Measurements from ENCODE around the gene XXYLT1.

Gene XXYLT1

DNA sequence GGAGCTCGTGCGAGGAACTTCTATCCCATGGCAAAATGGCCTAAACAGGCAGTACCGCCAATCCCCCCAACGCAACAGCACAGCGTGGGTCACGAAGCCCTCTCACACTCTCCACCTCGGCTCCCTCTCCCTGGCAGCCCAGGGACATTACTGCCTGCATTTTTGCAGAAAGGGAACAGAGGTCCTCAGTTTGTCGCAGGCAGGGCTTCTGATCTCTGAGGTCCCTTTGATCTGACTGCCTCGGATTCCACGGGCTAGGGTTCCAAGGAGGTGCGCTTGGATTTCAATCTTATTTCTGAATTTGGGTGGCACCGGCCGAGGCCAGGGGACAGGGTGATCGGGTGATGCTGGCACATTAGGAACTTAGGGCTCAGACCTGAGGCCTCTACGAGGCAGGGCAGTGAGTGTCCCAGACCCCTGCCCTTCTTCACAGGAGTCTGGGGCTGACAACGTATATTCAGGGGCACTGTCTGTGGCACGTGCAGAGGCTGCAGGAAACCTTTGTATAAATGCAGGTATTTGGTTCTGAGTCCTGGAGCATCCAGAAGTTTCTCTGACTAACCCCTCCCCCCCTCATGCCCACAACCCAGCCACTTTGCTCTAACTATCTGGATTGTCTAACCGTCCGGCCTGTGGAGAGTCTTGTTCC, 197.9 kb downstream of the XXYLT1 start:
- no peak for DNase-seq

DNA sequence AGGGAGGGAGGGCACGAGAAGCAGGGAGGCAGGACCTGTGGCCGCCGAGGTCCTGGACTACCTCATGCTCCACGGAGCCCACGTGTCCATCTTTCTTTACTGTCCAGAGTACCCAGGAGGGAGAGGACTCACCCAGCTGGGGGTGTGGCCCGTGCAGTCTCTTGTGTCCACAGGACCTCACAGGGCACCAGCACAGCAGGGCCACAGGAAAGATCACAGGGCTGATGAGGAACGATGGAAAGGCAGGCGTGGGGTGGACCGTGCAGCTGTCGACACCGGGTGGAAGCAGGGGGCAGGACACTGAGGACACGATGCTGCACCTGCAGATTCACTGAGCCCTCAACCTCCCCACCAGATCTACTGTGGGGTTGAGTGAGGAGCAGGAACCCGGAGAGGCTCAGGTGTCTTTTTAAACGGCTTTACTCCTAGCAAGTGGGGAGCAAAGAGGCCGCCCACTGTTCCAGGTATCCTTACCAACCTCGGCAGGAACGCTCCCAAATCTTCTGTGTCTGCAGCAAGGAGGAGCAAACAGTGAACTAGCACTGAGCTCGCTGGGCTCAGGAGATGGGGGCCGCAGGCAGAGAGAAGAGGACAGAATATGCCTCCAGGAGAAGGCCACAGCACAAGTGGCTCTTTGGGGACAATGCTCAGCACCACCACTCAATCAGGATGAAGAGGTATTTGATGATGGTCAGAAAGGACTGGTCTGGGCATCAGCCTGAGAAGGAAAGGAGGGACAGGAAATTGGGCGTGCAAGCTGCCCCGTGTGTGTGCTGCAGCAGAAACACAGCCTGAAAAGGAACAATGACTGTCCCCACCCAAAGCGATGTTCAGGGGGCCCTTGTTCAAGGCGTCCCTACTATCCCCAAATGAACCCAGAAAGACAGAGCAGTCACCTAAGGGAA, 198.8 kb downstream of the XXYLT1 start:
- DNase-seq, result no peak

DNA sequence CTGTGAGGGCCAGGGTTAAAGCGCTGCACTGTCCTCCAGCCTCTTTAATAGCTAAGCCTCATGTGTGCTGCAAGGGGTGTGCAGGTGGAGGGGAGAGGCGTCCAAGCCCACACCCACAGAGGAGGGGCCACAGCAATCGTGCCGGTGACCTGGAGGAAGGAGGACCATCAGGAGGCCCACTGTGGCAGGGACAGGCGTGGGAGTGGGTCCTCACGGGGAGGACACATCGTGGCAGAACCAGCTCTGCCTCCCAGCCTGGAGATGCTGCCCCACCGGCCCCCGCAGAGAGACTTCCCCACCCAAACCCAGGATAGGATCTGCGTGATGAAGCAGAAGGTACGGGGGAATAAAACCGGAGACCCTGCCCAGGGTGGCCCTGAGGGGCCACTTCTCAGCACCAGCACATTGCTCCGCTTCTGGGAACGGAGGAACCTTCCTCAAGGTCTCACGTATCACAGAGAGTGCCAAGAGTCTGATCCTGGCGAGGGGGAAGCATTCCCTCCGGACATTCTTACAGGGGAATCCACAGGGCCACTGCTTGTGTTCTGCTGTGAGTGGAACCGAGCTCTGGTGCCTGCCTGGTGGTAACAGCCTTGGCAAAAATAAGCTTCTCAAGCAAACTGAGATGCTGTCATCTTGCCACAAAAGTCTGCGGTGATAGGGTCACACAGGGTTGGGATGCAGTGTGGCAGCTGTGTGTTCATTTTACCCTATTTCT, 199.8 kb downstream of the XXYLT1 start:
- DNase-seq, result no peak

DNA sequence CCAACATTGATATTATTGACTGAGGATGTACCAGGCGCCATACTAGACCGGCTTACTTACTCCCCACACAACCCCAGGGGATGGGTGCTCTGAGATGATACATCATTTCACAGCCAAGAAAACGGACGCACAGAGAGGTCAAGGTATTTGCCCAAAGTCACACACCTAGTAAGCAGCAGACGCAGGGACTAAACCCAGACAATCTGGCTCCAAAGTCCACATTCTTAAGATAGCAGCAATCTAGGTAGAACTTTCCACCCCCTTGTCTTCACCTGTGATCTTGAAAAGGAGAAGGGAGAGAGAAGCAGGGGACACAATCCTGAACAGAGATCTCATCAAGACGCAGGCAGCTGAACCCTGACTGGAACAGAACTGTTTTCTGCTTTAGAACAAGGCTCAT, 200.6 kb downstream of the XXYLT1 start:
- no peak for DNase-seq

DNA sequence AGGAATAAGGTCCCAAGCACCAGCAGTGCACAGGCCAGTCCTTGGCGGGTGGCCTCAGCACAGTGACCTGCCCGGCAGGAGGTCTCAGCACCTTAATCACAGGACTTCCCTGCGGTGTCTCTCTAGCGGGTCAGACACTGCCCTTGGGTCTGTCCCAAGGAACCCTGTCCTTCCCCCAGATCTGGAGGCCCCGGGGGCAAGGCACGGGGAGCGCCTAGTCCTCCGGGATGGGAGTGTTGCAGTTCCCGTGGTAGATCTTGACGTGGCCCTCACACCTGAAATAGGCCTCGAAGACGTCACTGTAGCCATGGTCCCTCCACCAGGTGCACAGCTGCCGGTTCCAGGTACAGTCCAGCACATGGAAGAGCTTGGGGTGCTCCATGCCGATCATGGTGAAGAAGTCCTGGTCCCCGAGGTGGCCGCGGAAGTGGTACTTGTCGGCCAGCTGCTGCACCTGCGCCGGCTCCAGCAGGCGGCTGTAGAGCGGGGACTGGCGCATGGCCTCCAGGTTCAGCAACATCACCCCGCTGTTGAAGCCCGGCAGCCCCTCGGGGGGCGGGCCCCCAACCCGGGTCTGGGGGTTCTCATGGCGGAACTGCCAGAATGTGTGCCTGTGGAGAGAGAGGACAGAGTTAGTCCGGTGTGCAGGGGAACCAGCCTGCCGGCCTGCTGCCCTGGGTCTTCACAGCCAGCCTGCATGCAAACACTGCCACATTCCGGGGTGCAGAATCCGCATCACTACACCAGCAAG, 201.3 kb downstream of the XXYLT1 start:
- DNase-seq, result no peak

DNA sequence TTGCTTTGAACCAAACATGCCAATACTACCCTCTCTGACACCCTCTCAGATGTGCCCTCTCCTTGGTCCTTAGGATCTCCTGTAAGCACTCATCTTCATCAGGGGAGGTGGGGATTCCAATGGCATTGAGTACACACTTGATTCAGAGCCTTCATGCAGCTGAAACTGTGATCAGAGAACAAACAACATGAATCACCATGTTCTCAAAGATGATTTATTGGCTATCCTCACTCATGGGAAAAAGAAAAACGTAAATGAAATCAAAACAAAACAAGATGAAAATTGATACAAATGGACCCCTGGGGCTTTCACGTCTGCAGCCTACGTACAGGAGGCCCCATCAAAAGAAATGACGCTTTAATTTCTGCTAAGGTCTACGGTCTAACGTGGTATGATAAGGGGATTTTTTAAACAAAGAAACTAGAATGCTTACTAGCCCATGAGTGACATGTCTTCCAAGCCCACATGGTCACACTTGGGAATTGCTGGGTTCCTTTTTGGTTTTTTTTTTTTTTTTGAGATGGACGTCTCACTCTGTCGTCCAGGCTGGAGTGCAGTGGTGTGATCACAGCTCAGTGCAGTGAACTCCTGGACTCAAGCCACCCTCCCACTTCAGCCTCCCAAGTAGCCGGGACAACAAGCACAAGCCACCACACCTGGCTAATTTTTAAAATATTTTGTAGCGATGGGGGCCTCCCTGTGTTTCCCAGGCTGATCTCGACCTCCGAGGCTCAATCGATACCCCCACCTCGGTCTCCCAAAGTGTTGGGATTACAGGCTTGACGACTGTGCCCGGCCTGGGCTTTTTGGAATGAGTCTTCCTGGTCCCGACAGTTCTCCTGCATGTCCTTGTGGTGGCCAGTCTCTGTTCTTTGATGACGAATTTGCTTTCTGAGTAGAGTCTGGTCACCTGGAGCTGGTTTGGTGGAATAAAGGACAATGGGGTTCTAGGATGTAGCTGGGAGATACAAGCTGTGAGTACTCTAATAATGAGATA, 202.6 kb downstream of the XXYLT1 start:
- no peak for DNase-seq

DNA sequence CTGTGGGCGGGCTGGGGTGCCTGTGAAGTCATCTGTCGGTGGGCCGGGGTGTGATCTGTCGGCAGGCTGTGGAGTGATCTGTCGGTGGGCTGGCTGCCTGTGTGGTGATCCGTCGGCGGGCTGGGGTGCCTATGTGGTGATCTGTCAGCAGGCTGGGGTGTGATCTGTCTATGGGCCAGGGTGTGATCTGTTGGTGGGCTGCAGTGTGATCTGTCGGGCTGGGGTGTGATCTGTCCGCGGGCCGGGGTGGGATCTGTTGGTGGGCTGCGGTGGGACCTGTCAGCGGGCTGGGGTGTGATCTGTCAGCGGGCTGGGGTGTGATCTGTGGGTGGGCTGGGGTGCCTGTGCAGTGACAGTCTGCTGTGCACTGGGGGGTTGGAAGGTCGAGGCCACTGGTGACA, 204.5 kb downstream of the XXYLT1 start:
- no peak for DNase-seq

DNA sequence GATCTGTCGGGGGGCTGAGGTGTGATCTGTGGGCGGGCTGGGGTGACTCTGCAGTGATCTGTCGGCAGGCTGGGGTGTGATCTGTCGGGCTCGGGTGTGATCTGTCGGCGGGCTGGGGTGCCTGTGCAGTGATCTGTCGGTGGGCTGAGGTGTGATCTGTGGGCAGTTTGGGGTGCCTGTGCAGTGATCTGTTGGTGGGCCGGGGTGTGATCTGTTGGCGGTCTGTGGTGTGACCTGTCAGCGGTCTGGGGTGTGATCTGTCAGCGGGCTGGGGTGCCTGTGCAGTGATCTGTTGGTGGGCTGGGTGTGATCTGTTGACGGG, 205.1 kb downstream of the XXYLT1 start:
- DNase-seq, result no peak

DNA sequence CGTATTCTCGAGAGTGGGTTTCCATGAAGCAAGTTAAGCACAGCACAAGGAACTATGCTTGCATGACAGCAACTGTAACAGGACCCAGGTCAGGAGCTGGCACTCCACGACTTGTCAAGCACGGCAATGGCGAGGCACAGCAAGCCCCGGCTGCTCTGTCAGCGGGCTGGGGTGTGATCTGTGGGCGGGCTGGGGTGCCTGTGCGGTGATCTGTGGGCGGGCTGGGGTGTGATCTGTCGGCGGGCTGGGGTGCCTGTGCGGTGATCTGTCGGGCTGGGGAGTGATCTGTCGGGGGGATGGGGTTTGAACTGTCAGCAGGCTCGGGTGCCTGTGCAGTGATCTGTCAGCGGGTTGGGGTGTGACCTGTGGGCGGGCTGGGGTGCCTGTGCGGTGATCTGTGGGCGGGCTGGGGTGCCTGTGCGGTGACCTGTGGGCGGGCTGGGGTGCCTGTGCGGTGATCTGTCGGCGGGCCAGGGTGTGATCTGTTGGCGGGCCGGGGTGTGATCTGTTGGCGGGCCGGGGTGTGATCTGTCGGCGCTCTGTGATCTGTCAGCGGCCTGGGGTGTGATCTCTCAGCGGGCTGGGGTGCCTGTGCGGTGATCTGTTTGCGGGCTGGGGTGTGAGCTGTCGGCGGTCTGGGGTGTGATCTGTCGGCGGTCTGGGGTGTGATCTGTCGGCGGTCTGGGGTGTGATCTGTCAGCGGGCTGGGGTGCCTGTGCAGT, 205.7 kb downstream of the XXYLT1 start:
- no peak for DNase-seq

DNA sequence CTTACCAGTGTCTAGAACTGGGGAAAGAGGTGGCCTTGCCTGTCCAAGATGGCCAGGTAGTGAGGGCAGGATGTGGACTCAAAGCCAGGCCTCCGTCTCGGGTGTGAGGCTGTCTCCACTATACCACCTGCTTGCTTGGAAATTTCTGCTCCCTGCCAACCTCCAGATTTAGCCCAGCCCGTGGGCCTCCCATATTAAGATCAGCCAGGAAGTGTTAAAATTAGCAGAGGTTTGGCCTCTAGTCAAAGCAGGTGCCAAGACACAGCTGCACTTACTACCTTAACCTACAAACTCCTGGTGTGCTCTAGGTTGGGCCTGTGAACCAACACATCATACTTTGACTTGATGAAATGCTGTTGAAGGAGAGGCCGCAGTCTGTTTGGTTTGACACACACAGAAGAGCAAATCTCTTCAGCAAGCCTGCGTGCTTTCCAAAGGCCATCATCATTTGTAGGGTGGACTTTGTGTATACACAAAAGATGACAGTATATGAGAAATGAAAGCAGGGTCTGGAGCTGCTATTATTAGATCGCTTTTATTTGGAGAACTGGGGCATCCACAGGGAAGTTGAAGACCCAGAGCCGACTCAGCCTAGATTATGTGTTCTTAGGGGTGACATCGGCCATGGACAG, 206.5 kb downstream of the XXYLT1 start:
- DNase-seq, result no peak

DNA sequence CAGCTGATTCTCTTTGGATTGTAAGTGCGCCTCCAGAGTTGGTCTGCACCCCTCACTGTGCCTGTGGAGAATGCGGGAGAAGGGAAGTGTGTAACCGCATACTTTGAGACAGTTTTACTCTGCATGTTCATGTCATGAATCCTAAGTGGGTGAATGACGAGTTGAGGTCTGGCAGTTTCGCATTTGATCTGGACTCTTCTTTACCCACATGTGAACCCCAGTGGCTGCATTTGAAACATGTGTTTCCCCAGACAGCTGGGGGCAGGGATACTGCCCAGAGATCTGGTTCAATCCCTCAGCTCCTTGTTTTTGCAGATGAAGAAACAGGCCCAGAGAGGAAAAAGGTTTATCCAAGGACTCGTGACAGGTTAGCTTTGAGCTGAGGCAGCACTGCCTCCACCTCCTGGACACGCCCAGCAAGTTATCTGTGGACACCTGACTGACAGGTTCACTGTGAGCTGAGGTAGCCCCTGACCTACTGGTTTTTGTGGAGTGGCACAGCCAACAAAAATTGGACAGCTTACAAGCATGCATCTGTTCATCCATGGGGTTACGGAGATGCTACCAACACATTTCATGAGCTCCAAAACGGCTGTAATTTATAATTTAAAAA, 207.3 kb downstream of the XXYLT1 start:
- DNase-seq, result no peak

DNA sequence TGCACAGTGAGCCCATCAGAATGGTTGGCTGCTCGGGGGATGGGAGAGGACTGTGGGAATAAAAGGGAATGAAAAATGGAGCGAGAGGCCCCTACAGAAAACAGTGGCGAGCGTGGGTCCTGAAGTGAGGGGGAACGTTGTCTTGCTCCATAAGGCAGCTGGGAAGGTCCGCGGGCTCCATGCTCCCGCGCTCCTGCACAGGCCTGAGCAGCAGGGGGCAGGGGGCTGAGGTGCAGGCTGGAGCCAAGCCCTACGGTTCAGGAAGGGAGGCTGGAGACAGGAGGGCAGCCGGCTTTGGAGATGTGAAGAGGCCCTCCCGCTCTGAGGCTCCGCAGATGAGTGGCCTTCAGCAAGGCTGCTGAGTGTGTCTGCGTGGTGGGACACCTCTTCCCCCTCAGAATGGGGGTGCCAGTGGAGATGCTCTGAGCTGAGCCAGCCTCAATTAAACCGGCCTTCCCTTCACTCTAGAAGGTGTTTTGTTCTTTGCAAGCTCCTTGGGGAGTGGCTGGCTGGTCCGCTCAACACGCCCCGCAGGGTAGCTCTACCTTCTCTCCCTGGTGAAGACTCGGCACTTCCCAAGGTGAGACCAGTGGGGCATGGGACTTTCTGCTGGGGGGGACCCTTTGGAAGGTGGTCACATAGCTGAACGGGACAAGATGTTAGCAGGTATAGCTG, 208.0 kb downstream of the XXYLT1 start:
- DNase-seq, result no peak

DNA sequence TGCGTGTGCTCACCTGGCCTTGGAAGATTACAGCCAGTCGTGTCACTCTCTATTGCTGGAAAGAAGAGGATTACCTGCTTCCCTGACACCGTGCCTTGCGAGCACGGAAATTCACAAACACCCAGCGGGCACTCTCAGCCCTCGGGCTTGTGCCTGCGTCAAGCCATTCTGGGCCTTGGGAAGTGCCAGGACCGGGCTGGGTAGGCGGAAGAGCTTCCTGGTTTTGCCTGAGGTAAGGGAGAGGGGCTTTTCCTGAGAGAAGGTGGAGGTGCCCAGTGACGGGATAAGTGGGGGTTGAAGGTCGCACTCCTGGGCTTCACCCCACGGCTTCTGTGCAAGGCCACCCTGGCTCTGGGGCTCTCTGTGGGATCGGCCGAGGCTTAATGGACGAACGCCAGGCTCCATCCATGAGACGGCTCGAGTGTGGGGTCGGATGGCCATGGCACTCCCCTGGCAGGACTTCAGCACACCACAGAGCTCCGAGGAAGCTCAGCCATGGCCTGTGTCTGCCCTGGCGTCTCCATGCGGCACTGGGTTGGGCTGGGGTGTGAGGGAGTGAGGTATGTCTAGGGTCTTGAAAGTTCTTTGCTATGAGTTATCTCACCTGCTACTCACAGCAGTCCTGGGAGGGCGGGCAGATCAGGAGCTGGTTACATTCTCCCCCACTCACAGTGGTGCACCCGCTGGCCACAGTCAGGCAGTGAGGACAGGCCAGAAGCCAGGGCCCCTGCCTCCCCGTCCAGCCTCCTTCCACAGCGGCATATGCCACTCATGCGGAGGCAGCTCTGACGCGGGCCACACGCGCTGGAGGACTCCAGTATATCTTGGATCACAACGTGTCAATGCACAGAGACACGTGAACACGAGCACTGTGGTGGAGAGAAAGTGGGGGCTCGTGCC, 209.0 kb downstream of the XXYLT1 start:
- no peak for DNase-seq

DNA sequence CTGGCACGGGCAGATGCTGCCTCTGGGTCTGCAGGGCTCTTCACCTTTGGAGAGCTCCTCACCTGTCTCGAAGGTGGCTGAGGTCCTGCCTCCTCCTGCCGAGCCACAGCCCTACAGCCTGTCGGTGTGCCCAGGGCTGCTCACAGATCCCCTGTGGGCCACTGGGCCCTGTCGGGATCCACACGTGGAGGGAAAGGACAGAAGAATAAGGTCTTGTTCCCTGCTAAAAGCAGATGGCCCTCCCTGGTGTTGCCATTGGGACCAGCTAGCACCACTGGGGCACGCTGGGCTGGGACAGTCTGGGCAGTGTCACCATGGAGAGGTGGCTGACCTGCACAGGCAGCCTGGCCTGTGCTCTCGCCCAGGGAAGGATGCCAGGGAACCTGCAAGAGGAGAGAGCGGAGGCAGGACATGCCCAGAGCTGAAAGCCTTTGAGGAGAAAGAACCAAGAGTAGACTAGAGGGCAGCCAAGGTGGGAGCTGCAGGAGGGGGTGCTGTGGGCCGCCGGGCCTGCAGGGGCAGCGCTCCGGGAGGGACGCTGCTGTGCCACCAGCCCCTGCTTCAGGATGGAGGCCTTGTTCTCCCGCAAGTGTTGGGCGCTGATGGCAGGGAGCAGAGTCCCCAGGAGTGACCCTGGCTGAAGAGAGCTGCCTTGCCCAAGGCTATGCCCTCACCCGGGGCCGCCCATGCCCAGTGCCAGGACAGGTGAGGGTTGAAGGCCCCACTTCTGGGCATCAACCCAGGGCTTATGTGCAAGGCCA, 210.2 kb downstream of the XXYLT1 start:
- DNase-seq, result no peak

DNA sequence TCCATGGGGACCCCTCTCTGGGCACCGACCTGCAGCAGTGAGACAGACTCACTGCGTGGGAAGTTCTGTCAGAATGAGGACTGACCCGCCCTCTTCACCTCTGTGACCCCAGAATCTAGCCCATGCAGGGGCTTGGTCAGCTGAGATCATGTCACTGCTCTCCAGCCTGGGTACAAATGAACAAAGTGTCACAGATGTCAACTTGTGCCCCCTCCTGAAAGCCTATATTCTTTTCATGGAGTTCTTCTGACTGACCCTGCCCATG, 210.8 kb downstream of the XXYLT1 start:
- no peak for DNase-seq

DNA sequence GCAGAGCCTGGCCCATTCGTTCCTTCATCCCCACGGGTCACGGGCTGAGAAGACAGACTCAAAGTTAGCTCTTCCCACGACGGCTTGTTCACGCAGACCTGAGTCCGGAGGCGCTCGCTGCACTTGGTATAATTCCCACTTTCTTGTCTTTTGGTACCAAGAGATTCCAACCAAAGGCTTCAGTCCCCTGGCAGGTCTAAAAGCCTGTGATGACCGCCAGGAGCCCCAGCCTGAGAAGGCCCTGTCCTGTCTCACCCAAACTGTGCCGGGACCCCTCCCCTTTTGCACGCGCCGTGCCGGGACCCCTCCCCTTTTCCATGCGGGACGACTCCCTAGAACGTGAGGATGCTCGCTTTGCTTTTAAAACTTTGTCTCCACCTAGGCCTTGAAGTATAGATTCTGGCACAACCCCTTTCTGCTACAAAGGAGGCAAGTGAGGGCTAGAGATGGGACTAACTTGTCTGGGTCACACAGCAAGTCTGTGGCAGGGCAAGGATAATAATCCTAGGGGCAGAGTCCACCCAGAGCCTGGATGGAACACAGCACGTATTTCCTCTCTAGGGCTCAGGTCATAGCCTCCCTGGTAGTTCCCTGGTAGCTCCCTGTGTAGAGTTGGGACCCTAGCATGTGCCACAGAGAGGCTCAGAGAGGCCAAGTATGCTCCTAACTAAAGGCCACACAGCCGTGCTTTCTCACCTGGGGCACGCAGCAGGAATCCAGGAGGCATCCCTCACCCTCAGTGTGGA, 211.3 kb downstream of the XXYLT1 start:
- no peak for DNase-seq

DNA sequence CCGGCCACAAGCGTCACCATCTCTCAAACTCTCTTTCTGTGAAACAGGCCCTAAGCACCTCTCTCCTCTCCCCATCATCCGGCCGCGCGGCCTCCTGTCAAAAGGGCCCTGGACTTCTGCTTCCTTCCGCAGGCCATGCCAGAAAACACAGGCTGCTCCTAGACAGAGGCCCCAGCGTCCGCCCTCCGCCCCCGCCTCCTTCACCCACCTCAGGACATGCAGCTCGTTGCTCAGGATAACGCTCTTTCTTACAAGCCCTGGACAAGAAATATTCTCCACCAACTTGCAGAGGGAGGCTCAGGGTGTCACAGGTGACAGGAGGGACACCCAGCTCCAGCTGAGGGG, 212.0 kb downstream of the XXYLT1 start:
- no peak for DNase-seq

Data from eye (tissue), 1 donor.